Astrocyte (in vitro differentiated cells and primary cell): ENCODE results near the gene ARNT2. TPM values are rescaled to one million over a fixed set of nuclear protein-coding genes. Genes with fewer than 3 reads are reported as not detected.

ENCODE experiments used
- DNase-seq: peaks from one replicate; pipeline ENCODE4 v3.0.0-alpha.2; 2010; ENCODE audit warnings: low read depth
- FAIRE-seq: peaks from 2 replicates; lab custom pipeline; 2011; peaks lifted over from hg19 to GRCh38; lab: Jason Lieb, UNC
- H2AFZ ChIP-seq: 2 replicates; pipeline ENCODE4 v1.6.0; 2012; ENCODE audit warnings: low read depth, low read length, inconsistent platforms
- H3K27ac ChIP-seq: 2 replicates; pipeline ENCODE4 v1.5.1; 2011; ENCODE audit warnings: low read depth, low read length, inconsistent platforms
- H3K27me3 ChIP-seq: 2 replicates; pipeline ENCODE4 v1.6.0; 2011; ENCODE audit warnings: low read length, inconsistent platforms; ENCODE audit not compliant: insufficient read depth
- H3K36me3 ChIP-seq: 2 replicates; pipeline ENCODE4 v1.5.1; 2011; ENCODE audit warnings: low read length, inconsistent platforms; ENCODE audit not compliant: insufficient read depth
- H3K4me1 ChIP-seq: 2 replicates; pipeline ENCODE4 v1.5.1; 2011; ENCODE audit warnings: low read length, inconsistent platforms; ENCODE audit not compliant: insufficient read depth
- H3K4me2 ChIP-seq: 2 replicates; pipeline ENCODE4 v1.6.0; 2012; ENCODE audit warnings: low read length, inconsistent platforms
- H3K4me3 ChIP-seq: 2 replicates; pipeline ENCODE4 v1.5.1; 2011; ENCODE audit warnings: low read depth, mild to moderate bottlenecking, low read length, inconsistent platforms; ENCODE audit not compliant: insufficient read depth
- H3K79me2 ChIP-seq: 2 replicates; pipeline ENCODE4 v1.6.0; 2012; ENCODE audit warnings: mild to moderate bottlenecking, low read length, inconsistent platforms; ENCODE audit not compliant: insufficient read depth
- H3K9ac ChIP-seq: 2 replicates; pipeline ENCODE4 v1.6.0; 2012; ENCODE audit warnings: mild to moderate bottlenecking, low read length, inconsistent platforms
- H3K9me3 ChIP-seq: 2 replicates; pipeline ENCODE4 v1.5.1; 2012; ENCODE audit warnings: low read depth, mild to moderate bottlenecking, low read length, inconsistent platforms; ENCODE audit not compliant: insufficient read depth
- H4K20me1 ChIP-seq: 2 replicates; pipeline ENCODE4 v1.6.0; 2012; ENCODE audit warnings: low read length, inconsistent platforms; ENCODE audit not compliant: insufficient read depth
- H3K27ac Mint-ChIP-seq: one replicate; pipeline ENCODE4 v1.8.0; 2021; ENCODE audit warnings: mild to moderate bottlenecking, mixed read lengths; ENCODE audit not compliant: unreplicated experiment
- H3K27me3 Mint-ChIP-seq: one replicate; pipeline ENCODE4 v1.8.0; 2021; ENCODE audit warnings: low read depth, mixed read lengths; ENCODE audit not compliant: unreplicated experiment
- H3K36me3 Mint-ChIP-seq: one replicate; pipeline ENCODE4 v1.8.0; 2021; ENCODE audit warnings: low read depth, mixed read lengths; ENCODE audit not compliant: unreplicated experiment
- H3K4me1 Mint-ChIP-seq: one replicate; pipeline ENCODE4 v1.8.0; 2021; ENCODE audit warnings: low read depth, mixed read lengths; ENCODE audit not compliant: unreplicated experiment
- H3K4me3 Mint-ChIP-seq: one replicate; pipeline ENCODE4 v1.8.0; 2021; ENCODE audit warnings: mild to moderate bottlenecking, moderate library complexity, mixed read lengths; ENCODE audit not compliant: unreplicated experiment
- H3K9me3 Mint-ChIP-seq: one replicate; pipeline ENCODE4 v1.8.0; 2021; ENCODE audit warnings: mild to moderate bottlenecking, mixed read lengths; ENCODE audit not compliant: unreplicated experiment
- CTCF ChIP-seq: IDR thresholded peaks from 2 replicates; pipeline ENCODE4 v1.5.1; 2011; ENCODE audit warnings: low read depth, mild to moderate bottlenecking, inconsistent platforms, low read length, moderate library complexity; ENCODE audit not compliant: insufficient read depth
- EZH2 ChIP-seq: IDR thresholded peaks from 2 replicates; pipeline ENCODE4 v1.6.1; 2012; ENCODE audit warnings: mild to moderate bottlenecking, low read length, inconsistent platforms; ENCODE audit not compliant: insufficient read depth
- total RNA-seq: library from RNA; stranded (reverse); gene quantifications from 2 replicates; pipeline ENCODE4 v1.2.1, GENCODE V29; 2021

ARNT2 gene
- total RNA-seq, 1 donor from 2014 or later: 3.5 TPM

DNA sequence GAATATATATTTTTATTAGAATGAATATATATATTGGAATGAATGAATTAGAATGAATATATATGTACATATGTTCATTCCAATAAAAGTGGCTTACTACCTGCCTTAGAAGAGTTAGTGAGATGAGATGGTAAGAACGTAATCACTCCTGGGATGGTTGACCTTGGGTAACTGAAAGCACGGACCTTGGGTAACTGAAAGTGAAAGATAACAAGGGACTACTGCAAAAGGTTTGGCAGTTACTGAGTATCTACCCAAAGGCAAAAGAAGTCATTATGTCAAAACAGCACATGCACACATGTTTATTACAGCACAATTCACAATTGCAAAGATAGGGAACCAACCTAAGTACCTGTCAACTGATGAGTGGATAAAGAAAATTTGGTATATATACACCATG is 16.5 kb downstream of the ARNT2 start:
- H3K79me2 ChIP-seq: peaks cover 19% of the 10 kb centered on the region
- TF ChIP-seq CTCF (no peak), EZH2 (no peak)
- no peak overlapping the region for H3K4me2 ChIP-seq
- DNase-seq: no peak
- Mint-ChIP-seq H3K9me3 (peaks cover 1% of the 10 kb centered on the region), H3K36me3 (no peaks in the 10 kb centered on the region), H3K4me1 (no peaks in the 10 kb centered on the region), H3K27ac (no peak overlapping the region), H3K27me3 (peaks cover 5% of the 10 kb centered on the region), H3K4me3 (no peak overlapping the region)
- no peaks in the 10 kb centered on the region for H3K36me3 ChIP-seq
- H3K9ac ChIP-seq: no peak overlapping the region
- no peaks in the 10 kb centered on the region for H4K20me1 ChIP-seq
- FAIRE-seq: no peak
- H3K9me3 ChIP-seq: no peaks in the 10 kb centered on the region
- H3K27me3 ChIP-seq: no peaks in the 10 kb centered on the region
- H3K27ac ChIP-seq: no peak overlapping the region
- H2AFZ ChIP-seq: no peak overlapping the region
- H3K4me3 ChIP-seq: no peak overlapping the region
- H3K4me1 ChIP-seq: peaks cover 21% of the 10 kb centered on the region

DNA sequence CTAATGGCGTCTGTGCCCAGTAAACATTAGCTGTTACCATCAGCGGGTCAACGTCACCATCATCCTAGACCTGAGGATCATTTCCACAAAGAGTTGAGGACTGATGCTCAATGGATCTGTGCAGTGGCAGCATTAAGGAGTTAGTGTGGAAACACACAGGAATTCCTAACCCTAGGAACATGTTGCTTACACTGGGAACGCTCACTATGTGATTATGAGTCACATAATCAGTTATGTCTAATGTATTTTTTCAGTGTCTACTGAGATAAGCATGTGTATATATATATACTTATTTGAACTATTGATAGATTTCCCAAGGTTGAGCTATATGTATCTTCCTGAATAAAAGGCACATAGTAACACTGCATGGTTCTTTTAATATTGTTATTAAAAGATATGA is 19.0 kb downstream of the ARNT2 start:
- no peaks in the 10 kb centered on the region for H3K9me3 ChIP-seq
- Mint-ChIP-seq H3K27me3 (peaks cover 5% of the 10 kb centered on the region), H3K36me3 (no peaks in the 10 kb centered on the region), H3K9me3 (peaks cover 3% of the 10 kb centered on the region), H3K4me1 (no peaks in the 10 kb centered on the region), H3K4me3 (no peak overlapping the region), H3K27ac (no peak overlapping the region)
- FAIRE-seq (no peak), DNase-seq (peak; percentile 57)
- peaks cover 11% of the 10 kb centered on the region for H3K79me2 ChIP-seq
- no peaks in the 10 kb centered on the region for H4K20me1 ChIP-seq
- TF ChIP-seq CTCF: no peak
- TF ChIP-seq EZH2: no peak
- H2AFZ ChIP-seq: no peak overlapping the region
- no peak overlapping the region for H3K9ac ChIP-seq
- H3K4me3 ChIP-seq: no peak overlapping the region
- H3K4me1 ChIP-seq: peaks cover 21% of the 10 kb centered on the region
- H3K27me3 ChIP-seq: no peaks in the 10 kb centered on the region
- no peaks in the 10 kb centered on the region for H3K36me3 ChIP-seq
- no peak overlapping the region for H3K4me2 ChIP-seq
- no peak overlapping the region for H3K27ac ChIP-seq

DNA sequence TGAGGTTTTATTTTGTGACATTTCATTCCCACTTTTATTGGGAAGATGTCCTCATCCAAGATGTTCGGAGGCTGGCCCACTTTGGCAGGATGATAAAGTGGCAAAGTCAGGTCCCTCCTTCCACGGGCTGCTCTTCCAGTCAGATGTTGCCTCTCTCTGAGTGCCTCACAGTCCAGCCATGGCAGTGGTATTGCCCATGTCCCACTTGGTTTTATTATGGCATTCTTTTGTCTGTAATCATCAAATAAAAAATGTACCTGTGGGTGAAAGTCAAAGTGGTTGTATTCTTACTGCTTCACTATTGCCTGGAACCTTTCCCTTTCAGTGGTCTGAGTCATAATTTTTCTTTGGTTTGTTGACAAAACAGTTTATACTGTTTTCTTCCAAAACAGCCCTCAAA is 20.2 kb downstream of the ARNT2 start:
- Histone ChIP-seq H3K9me3 (no peaks in the 10 kb centered on the region), H3K79me2 (peaks cover 9% of the 10 kb centered on the region), H3K4me1 (peaks cover 16% of the 10 kb centered on the region), H2AFZ (no peak overlapping the region), H3K36me3 (no peaks in the 10 kb centered on the region), H3K27me3 (no peaks in the 10 kb centered on the region), H3K4me2 (no peak overlapping the region), H3K4me3 (no peak overlapping the region), H4K20me1 (no peaks in the 10 kb centered on the region), H3K27ac (no peak overlapping the region), H3K9ac (no peak overlapping the region)
- H3K4me3 Mint-ChIP-seq: no peak overlapping the region
- DNase-seq (peak; percentile 41), FAIRE-seq (no peak)
- TF ChIP-seq EZH2 (no peak), CTCF (no peak)
- no peaks in the 10 kb centered on the region for H3K27me3 Mint-ChIP-seq
- no peak overlapping the region for H3K27ac Mint-ChIP-seq
- H3K36me3 Mint-ChIP-seq: no peaks in the 10 kb centered on the region
- H3K9me3 Mint-ChIP-seq: peaks cover 3% of the 10 kb centered on the region
- H3K4me1 Mint-ChIP-seq: no peaks in the 10 kb centered on the region
